ENCODE results near the gene CCDC47. TPM values are rescaled to one million over a fixed set of nuclear protein-coding genes. Genes with fewer than 3 reads are reported as not detected.
A peak's percentile ranks its signal among the peaks of the same experiment; 100 is the strongest.
"Not testable (repeated sequence)": the region's sequence is repeated elsewhere in the genome, so short reads cannot be mapped to it uniquely, and the experiment has no call there.

The CCDC47 gene, protein sequence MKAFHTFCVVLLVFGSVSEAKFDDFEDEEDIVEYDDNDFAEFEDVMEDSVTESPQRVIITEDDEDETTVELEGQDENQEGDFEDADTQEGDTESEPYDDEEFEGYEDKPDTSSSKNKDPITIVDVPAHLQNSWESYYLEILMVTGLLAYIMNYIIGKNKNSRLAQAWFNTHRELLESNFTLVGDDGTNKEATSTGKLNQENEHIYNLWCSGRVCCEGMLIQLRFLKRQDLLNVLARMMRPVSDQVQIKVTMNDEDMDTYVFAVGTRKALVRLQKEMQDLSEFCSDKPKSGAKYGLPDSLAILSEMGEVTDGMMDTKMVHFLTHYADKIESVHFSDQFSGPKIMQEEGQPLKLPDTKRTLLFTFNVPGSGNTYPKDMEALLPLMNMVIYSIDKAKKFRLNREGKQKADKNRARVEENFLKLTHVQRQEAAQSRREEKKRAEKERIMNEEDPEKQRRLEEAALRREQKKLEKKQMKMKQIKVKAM
- total RNA-seq = 109 and 164 TPM in 2 replicates

DNA sequence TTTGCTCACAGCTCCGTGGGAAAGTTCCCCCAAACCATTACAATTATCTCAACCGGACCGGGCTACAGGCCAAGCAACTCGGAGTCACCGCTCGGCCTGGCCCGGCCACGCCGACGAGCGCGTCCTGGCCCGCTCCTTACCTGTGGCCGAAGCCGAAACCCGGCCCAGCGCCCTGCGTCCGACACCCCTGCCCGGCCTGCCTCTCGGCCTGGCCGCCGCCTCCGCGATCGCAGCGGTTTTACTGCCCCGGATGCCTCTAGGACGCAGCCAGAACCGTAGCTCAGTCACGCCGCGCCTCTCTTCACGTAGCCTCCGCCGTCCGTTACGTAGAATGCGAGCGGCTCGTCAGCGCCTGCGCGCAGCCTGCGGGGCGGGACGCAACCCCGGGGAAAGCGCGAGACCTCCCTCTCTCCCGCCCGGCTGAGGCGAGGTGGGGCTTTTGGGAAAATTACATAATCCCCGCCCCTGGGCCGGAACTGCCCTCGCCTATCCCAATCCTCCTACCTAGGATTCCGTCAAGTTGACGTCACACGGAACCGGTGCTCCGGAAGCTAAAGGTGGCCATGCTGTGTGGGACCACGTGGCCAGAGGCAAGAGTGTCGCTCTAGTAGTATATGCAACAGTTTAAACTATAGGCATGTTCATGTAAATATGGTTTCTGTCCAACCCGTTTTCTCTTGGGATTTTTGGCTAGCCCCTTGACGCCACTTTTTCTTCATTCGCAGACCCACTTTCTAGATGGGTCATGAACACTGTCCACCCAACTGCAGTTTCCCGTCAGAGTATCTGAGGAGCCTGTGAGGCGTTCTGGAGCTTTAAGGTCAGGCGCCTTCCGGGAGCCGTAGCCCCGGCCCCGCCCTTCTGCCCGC is at the start of gene CCDC47:
Gene CCDC47 (minus strand): TSS at position 326 of the 869 bp plus-strand sequence. CDS start 7,422 bp downstream, outside the sequence.
- DNase-seq = peak; percentile 100

- DNase-seq = no peak
Measured at GRCh38 chr17:63822537-63822936, 49.1 kb upstream of the CCDC47 start.

- no peak for DNase-seq
Measured at GRCh38 chr17:63821804-63822203, 48.4 kb upstream of the CCDC47 start.

- no peak for DNase-seq
Measured at GRCh38 chr17:63820963-63821561, 47.7 kb upstream of the CCDC47 start.

DNA sequence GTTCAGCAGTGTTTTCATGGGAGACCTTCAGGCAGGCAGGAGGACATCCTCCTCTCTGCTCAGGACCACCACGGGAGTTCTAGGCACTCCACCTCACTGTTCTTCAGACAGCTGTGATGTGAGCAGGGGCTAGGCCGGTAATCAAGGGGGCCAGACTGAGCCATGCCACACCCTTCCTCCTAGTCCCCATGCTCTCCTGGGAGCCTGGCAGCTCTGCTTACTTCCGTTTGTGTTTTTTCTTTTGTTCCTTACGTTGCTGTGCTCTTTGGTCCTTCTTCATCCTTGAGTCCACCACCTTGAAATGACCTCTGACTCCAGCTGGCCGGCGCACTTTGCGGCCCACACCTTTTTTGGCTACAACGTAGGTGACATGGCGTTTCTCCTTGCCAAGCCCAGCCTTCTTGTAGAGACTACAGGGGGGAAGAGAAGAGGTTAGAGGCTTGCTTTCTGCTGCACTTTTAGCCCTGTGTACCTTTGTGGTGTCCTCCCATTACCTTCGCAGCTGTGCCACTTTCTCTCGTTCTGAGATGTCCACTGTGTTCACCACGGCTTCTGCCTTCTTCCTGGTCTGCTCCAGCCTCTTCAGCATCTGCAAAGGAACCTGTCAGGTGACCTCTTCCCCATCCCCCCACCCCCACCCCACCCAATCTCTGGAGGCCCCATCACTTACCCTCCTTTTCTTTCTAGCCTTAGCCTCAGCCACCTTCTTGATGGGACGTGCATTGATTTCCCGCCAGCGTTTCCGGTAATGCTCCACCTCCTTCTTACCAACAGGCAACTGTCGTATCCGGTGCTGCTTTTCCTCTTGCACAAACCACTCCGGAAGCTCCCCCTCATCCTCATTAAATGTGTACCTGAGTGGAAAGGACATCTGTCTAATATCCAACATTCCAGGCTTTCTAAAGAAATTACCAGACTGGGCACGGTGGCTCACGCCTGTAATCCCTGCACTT is 46.5 kb upstream of the CCDC47 start:
- peak; percentile 36 for DNase-seq

DNA sequence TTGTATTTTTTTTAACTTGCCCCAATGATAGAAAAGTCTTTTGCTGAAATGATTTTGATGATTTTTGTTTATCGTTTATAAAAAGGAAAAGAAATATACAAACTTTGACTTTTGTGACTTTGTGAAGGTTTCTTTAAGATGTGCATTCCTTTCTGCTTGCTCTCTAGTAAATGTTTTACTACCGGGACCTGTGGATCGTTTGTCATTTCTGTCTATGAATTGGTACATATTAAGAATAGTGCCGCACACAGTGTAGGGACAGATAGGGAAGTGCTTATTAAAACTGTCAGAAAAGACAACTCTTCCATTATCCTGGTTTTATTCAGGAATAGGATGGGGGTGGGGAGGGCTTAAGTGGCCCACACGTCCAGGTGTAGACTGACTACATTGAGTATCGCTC is 45.7 kb upstream of the CCDC47 start:
- no peak for DNase-seq

GRCh38 chr17:63817736-63818385 is 44.5 kb upstream of the CCDC47 start:
- DNase-seq = no peak

DNA sequence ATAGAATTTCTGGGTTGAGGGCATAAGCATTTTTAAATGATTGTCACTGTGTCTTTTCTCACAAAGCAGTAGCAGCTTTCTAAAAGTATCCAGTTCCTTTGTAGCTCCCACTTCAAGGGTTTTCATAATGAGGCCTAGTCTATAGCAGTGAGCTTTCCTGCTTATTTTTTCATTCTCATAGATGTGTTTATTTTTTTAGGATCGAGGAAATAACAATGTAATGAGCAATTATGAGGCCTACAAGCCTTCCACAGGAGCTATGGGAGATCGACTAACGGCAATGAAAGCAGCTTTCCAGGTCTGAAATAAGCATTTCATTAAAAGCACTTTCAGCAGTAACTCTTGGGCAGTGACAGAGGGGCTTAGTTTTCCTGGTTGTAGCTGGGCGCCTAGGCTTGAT is 43.3 kb upstream of the CCDC47 start:
- no peak for DNase-seq

DNA sequence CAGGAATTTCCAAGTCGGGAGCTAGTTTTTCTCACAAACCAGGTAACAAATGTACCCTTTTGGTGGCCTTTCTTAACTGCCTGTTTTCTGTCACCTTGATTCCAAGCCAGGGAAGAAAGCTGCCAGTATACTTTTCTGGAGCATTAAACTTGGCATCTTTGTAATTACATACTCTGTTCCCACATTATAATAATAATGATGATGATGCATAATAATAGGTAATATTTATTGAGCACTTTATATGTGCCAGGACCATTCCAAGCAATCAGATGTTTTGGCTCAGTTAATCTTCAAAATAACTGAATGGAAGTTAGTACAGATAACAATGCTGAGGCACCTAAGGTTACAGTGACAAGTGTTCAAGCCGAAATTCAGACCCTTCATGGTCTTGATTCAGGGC is 42.7 kb upstream of the CCDC47 start:
- no peak for DNase-seq

GRCh38 chr17:63809970-63810369 is 36.6 kb upstream of the CCDC47 start:
- DNase-seq = no peak

GRCh38 chr17:63805591-63805990 is 32.2 kb upstream of the CCDC47 start:
- DNase-seq = no peak

DNA sequence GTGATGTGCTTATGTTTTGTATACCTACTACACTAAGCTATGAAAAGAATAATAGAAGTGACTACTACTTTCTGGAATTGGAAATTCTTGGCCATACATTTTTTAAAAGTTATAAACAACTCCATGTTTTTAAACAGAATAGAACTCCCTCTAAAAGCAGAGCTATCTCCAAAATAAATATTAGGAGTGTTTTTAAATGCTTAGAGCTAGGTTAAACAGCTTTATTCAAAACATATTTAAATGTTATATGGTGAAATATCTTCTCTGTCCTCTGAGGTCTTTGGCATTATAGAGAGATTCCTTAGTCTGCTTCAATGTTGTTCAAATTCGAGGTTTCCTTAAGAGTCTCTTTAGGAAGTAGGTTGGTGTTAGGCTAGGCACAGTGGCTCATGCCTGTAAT is 30.9 kb upstream of the CCDC47 start:
- no peak for DNase-seq

- DNase-seq = no peak
Measured at GRCh38 chr17:63800783-63801182, 27.4 kb upstream of the CCDC47 start.

DNA sequence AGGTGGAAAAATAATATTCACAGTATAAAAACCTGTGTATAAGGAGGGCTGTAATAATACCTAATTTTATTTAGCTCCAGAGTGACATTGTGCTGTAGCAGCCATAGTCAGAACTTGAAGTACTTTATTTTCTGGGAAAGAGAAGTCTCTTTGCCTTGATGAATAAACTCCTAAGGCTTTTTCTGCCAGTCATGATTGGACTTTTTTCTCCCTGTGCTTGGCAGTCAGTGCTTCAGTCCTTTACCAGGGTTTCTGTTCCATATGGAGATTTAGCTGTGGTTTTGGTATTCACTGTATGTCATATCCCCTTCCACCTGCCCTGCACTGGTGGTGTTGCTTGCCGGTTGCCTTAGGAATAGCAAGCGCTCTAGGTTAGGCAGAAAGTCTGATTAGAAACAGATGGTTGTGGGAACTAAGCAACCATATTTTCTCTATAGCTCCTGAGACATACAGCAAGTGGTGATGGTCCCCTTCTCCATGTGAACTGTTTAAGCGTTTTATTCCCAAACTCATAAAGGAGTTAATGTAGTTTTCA is 25.2 kb upstream of the CCDC47 start:
- DNase-seq = no peak

DNA sequence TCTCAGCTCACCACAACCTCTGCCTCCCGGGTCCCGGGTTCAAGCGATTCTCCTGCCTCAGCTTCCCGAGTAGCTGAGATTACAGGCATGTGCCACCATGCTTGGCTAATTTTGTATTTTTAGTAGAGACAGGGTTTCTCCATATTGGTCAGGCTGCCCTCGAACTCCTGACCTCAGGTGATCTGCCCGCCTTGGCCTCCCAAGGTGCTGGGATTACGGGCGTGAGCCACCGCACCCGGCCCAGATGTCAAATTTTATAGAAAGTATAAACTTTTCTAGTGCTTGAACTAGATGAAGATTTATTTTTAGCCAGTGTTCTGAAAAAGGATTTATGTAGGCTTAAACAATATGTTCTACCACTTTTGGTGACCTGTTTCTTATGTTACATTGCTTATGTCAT is 23.0 kb upstream of the CCDC47 start:
- DNase-seq = not testable (repeated sequence)

DNA sequence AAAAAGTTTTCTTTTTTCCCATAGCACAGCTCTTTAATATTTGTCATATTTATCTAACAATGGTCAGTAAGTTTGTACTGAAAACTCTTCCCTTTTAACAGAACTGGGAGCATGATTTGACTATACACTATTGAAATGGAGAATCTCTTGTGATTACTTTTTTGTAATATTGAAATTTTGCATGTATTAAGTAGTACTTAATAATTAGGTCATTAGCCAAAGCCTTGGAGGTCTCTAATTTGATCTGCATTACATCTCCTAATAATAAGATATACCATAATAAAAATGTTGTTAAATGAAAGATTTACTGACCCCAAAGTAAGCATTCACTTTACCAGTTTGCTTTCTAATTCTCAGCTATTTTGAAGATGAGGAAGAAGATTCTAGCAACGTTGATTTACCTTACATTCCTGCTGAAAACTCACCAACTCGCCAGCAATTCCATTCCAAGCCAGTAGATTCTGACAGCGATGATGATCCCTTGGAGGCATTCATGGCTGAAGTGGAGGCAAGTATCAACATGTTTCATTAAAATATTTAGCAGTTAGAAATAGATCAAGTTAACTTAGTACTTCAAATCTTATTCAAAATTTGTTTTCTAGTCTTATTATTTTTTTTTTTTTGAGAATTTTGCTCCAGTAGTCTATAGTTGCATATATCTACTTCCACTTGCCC is 18.8 kb upstream of the CCDC47 start:
- DNase-seq = no peak

GRCh38 chr17:63790057-63790456 is 16.7 kb upstream of the CCDC47 start:
- DNase-seq = no peak

GRCh38 chr17:63786971-63787711 is 13.7 kb upstream of the CCDC47 start:
- no peak for DNase-seq

DNA sequence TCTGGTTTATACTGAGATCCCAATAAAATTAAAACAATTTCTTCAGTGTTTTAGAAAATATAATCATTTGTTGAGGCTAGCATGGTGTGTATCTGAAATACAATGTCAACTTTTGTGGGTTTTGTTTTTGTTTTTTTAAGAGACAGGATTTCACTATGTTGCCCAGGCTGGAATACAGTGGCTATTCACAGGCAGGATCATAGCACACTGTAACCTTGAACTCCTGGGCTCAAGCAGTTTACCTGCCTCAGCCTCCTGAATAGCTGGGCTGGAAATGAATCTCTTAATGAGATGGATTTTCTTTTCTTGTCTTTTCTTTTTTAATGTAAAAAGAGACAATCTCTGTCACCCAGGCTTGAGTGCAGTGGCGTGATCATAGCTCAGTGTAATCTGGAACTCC is 12.7 kb upstream of the CCDC47 start:
- DNase-seq = no peak

DNA sequence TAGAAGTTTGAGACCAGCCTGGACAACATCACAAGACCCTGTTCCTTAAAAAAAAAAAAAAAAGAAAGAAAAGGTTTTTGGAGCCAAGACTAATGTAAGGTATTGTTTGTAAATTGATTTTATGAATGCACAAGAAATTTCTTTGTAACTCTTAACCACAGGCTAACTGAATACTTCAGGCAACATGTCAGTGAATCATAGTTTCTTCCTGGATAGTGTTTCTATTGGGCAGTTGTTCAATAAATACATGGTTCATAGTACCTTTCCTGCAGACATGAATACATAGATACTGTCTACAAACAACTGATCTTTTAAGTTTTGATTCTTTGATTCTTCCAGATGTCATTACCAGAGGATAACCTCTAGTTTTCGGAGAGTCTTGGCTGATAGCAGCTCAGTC is 12.2 kb upstream of the CCDC47 start:
- DNase-seq = peak; percentile 44
